Measurements from ENCODE around the gene DLGAP1. TPM values are rescaled to one million over a fixed set of nuclear protein-coding genes. Genes with fewer than 3 reads are reported as not detected.

DLGAP1 gene
- total and polyA plus RNA-seq, 10 of the 15 experiments (the other 5 are each of a cell fraction or from before 2014, with no cell fraction given), result 0.23 to 27.6 (median 1.9) TPM

- in situ Hi-C loops (cut with MboI), result no loop called here
- H3K4me1 ChIP-seq (ENCODE audit: control insufficient read depth, insufficient read depth, low read length), result no peaks in the 10 kb centered on the region
- no peaks in the 10 kb centered on the region for H3K27me3 ChIP-seq (replicated peaks in 1 of 2; ENCODE audit: control insufficient read depth in 2 of 2, insufficient read depth in 2 of 2, low read length in 1 of 2)
- WGBS (ENCODE audit: insufficient coverage, insufficient replicate concordance, low lambda C conversion rate, missing lambda C conversion rate), result 37% methylated on average over 5 of the region's 5 CpGs
- ChIA-PET RAD21 (ENCODE audit: unreplicated experiment) (interaction anchor here (0.9 to 2.0 kb wide), 11 partner anchors 10 to 436 kb away, joined by 3 to 6 read pairs (median 4); no protein-coding TSS in a partner anchor), POLR2A (interaction anchor here (0.8 to 1.5 kb wide), 6 partner anchors 10 to 58 kb away, joined by 3 to 4 read pairs (median 3); no protein-coding TSS in a partner anchor), CTCF (interaction anchor here (0.9 to 1.4 kb wide), 3 partner anchors 28 to 67 kb away, joined by 4 to 7 read pairs (median 4); no protein-coding TSS in a partner anchor), SMC1A (ENCODE audit: uncharacterized antibody, unreplicated experiment) (interaction anchor here (0.9 to 3.3 kb wide), 19 partner anchors 8 to 103 kb away, joined by 3 to 15 read pairs (median 5); no protein-coding TSS in a partner anchor)
- H3K4me3 ChIP-seq, result no peak overlapping the region
- H3K79me2 ChIP-seq (ENCODE audit: control insufficient read depth, insufficient read depth, low read length), result no peaks in the 10 kb centered on the region
- intact Hi-C loops (cut with micrococcal nuclease; ENCODE audit: unreplicated experiment), result no loop called here
- H3K4me2 ChIP-seq (ENCODE audit: control insufficient read depth, insufficient read depth), result no peak overlapping the region
- H3K9me3 ChIP-seq (replicated peaks; ENCODE audit: control insufficient read depth, insufficient read depth, low read length), result no peaks in the 10 kb centered on the region; the same call in 2 of the 3 replicates
- no peaks in the 10 kb centered on the region for H4K20me1 ChIP-seq (ENCODE audit: control insufficient read depth, insufficient read depth)
- ATAC-seq (peak; percentile 70), FAIRE-seq (no peak), DNase-seq (ENCODE audit: low read depth, low spot score) (no peak)
- no peaks in the 10 kb centered on the region; a peak in 1 of 4 replicates for H3K36me3 ChIP-seq (ENCODE audit: control insufficient read depth in 2 of 2, insufficient read depth in 2 of 2, low read length in 1 of 2)
- H2AFZ ChIP-seq (ENCODE audit: control insufficient read depth, low read depth, low read length), result no peak overlapping the region
- BruUV-seq (replicated peaks), result TSS peak; percentile 10
- H3K27ac ChIP-seq (ENCODE audit: control insufficient read depth, insufficient read depth), result no peak overlapping the region
- H3K9ac ChIP-seq (ENCODE audit: control insufficient read depth, insufficient read depth, low read length), result no peak overlapping the region
- TF ChIP-seq MXI1 (IDR thresholded peaks at IDR 0.05; ENCODE audit: low read depth, low read length) (0 out of 2 replicates have a peak, but pooled peaks have one; percentile 17), SMC3 (IDR thresholded peaks at IDR 0.05; ENCODE audit: borderline replicate concordance, low read length) (no peak), TARDBP (IDR thresholded peaks at IDR 0.05; ENCODE audit: borderline replicate concordance) (no peak), IKZF1 (conservative IDR thresholded peaks at IDR 0.05) (0 out of 2 replicates have a peak, but pooled peaks have one; percentile 25), GABPA (IDR thresholded peaks at IDR 0.05; ENCODE audit: low read depth) (no peak), BMI1 (IDR thresholded peaks at IDR 0.05; ENCODE audit: borderline replicate concordance) (0 out of 2 replicates have a peak, but pooled peaks have one; percentile 32), NR2F1 (conservative IDR thresholded peaks at IDR 0.05) (peak; percentile 51; the same call in 1 of the 2 replicates), NR2C1 (IDR thresholded peaks at IDR 0.05) (peak; percentile 59), ETV6 (conservative IDR thresholded peaks at IDR 0.05 in 1 of 2, IDR thresholded peaks at IDR 0.05 in 1 of 2; ENCODE audit: borderline replicate concordance in 1 of 2, low read depth in 1 of 2) (no peak), MEF2B (IDR thresholded peaks at IDR 0.05; ENCODE audit: partially characterized antibody, poor library complexity, severe bottlenecking) (no peak), SIX5 (IDR thresholded peaks at IDR 0.05; ENCODE audit: low read depth, low read length, severe bottlenecking) (no peak), IKZF2 (IDR thresholded peaks at IDR 0.05) (peak; percentile 5 to 19; a peak in 1 of 4 replicates), ZBTB40 (IDR thresholded peaks at IDR 0.05; ENCODE audit: borderline replicate concordance) (peak; percentile 81; the same call in 1 of the 2 replicates)
- TF ChIP-seq, protein P1, sequence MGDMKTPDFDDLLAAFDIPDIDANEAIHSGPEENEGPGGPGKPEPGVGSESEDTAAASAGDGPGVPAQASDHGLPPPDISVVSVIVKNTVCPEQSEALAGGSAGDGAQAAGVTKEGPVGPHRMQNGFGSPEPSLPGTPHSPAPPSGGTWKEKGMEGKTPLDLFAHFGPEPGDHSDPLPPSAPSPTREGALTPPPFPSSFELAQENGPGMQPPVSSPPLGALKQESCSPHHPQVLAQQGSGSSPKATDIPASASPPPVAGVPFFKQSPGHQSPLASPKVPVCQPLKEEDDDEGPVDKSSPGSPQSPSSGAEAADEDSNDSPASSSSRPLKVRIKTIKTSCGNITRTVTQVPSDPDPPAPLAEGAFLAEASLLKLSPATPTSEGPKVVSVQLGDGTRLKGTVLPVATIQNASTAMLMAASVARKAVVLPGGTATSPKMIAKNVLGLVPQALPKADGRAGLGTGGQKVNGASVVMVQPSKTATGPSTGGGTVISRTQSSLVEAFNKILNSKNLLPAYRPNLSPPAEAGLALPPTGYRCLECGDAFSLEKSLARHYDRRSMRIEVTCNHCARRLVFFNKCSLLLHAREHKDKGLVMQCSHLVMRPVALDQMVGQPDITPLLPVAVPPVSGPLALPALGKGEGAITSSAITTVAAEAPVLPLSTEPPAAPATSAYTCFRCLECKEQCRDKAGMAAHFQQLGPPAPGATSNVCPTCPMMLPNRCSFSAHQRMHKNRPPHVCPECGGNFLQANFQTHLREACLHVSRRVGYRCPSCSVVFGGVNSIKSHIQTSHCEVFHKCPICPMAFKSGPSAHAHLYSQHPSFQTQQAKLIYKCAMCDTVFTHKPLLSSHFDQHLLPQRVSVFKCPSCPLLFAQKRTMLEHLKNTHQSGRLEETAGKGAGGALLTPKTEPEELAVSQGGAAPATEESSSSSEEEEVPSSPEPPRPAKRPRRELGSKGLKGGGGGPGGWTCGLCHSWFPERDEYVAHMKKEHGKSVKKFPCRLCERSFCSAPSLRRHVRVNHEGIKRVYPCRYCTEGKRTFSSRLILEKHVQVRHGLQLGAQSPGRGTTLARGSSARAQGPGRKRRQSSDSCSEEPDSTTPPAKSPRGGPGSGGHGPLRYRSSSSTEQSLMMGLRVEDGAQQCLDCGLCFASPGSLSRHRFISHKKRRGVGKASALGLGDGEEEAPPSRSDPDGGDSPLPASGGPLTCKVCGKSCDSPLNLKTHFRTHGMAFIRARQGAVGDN (IDR thresholded peaks at IDR 0.05), result peak; percentile 37; the same call in 1 of the 2 replicates
These were observed 251.3 kb downstream of the DLGAP1 start for GRCh38 chr18:4203568-4204437.
